Measurements from ENCODE around the gene TUBB4A. TPM values are rescaled to one million over a fixed set of nuclear protein-coding genes. Genes with fewer than 3 reads are reported as not detected.

Gene TUBB4A
- total and polyA plus RNA-seq, 7 donors = 0.44 to 6.4 (median 2.7) TPM

DNA sequence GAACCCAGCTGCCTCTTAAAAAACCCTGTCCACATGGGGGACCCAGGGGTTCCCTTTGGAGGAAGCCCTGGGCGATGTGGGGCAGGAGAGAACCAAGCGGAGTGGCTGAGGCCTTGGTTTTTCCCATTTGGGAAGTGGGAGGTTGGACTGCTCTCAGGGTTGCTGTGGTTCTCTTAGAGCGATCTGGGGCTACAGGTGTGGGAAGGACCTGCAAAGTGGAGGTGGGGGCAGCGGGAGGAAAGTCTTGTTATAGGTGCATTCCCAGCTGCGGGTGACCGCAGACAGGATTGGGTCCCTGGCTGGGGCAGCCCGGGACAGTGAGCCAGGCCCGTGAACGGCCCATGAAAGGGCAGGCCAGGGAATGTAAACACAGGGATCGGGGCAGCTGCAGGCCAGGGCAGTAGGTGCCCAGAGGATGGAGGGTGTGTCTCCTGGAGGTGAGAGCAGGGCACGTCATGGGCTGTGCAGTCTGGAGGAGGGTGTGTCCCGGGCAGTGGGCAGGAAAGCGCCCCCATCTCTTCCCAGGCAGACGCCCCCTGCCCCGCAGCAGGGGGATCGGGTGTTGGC is 43.3 kb downstream of the TUBB4A start:
- Histone ChIP-seq H3K27me3 (ENCODE audit: insufficient read depth in 3 of 3, low read length in 2 of 3) (peaks cover 0 to 12% (median 1%) of the 10 kb centered on the region in 3 donors), H3K4me3 (peak overlapping the region; percentile 86), H3K9me3 (peaks cover 5% of the 10 kb centered on the region), H3K4me1 (peaks cover 9% of the 10 kb centered on the region), H3K27ac (no peak overlapping the region), H3K36me3 (ENCODE audit: insufficient read depth in 1 of 2, low read depth in 1 of 2) (peaks cover 0 to 31% of the 10 kb centered on the region in 2 donors)
- 32 to 41% (median 35%) methylated on average over 16 of the region's 16 CpGs for WGBS, 3 donors
- intact Hi-C loops (cut with DNase I) = no loop called here
- DNase-seq (no peak), ATAC-seq (no peak)
- TF ChIP-seq, protein P1, sequence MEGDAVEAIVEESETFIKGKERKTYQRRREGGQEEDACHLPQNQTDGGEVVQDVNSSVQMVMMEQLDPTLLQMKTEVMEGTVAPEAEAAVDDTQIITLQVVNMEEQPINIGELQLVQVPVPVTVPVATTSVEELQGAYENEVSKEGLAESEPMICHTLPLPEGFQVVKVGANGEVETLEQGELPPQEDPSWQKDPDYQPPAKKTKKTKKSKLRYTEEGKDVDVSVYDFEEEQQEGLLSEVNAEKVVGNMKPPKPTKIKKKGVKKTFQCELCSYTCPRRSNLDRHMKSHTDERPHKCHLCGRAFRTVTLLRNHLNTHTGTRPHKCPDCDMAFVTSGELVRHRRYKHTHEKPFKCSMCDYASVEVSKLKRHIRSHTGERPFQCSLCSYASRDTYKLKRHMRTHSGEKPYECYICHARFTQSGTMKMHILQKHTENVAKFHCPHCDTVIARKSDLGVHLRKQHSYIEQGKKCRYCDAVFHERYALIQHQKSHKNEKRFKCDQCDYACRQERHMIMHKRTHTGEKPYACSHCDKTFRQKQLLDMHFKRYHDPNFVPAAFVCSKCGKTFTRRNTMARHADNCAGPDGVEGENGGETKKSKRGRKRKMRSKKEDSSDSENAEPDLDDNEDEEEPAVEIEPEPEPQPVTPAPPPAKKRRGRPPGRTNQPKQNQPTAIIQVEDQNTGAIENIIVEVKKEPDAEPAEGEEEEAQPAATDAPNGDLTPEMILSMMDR (IDR thresholded peaks at IDR 0.05) = no peak

DNA sequence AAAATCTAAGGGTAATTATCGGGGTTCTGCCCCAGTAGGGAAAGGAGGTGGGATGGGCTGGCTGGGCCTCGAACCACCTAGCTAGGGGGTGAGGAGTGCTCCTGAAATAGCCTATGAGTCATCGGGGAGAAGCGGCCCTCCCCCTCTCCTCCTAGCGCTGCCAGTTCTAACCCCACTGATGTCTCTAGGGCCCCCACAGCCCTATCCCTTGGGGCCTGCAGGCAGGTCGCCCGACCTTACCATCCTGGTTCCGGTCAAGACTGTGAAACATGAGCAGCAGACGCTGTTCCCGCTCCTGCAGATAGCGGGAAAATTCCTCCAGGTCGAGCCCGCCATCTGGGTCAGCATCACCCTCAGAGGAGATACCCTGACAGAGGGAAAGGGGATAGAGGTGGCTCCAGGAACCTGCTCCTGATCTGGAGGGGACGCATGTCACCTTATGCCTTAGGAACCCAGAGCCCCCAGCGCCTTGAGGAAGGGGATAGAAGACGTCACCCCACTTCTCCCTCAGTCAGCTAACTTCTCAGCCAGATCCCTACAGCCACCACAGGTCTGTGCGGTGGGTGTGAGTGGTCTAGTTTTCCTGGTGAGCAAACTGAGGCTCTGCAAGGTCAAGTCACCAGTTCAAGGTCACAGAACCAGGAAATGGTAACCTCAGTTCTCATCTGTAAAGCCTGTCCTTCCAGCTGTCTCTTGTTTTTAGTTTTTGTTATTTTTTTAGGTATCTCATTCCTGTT is 44.0 kb downstream of the TUBB4A start:
- intact Hi-C loops (cut with DNase I) = no loop called here
- peak overlapping the region; percentile 86 for H3K4me3 ChIP-seq
- 58 to 82% (median 81%) methylated on average over 17 of the region's 17 CpGs for WGBS, 3 donors

DNA sequence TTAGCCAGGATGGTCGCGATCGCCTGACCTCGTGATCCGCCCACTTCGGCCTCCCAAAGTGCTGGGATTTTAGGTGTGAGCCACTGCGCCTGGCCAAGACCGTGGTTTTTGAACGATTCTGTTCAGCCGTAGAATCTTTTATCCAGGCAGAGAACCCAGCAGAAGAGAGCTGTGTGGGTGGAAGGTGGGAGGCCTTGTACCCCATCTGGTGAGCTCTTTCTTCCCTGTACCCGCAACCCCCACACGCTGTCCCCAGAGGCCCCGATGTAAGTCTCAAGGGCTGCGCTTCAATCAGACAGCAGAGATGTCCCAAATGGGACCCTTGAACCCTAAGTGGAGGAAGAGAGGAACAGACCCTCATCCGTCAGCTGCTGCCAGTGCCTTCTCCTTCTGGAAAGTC is 46.2 kb downstream of the TUBB4A start:
- H3K9me3 ChIP-seq = peaks cover 7% of the 10 kb centered on the region
- WGBS, 3 donors = 87 to 97% (median 94%) methylated on average over 14 to 15 of the region's 15 CpGs
- peaks cover 0 to 59% of the 10 kb centered on the region in 2 donors for H3K36me3 ChIP-seq (ENCODE audit: insufficient read depth in 1 of 2, low read depth in 1 of 2)

More for the DNA sequence above, 44.0 kb downstream of the TUBB4A start:
- DNase-seq (no peak), ATAC-seq (no peak)
- TF ChIP-seq, protein P1 (IDR thresholded peaks at IDR 0.05) = no peak
- Histone ChIP-seq H3K27ac (no peak overlapping the region), H3K9me3 (peaks cover 7% of the 10 kb centered on the region), H3K4me1 (peaks cover 9% of the 10 kb centered on the region), H3K36me3 (ENCODE audit: insufficient read depth in 1 of 2, low read depth in 1 of 2) (peaks cover 0 to 37% of the 10 kb centered on the region in 2 donors), H3K27me3 (ENCODE audit: insufficient read depth in 3 of 3, low read length in 2 of 3) (peaks cover 0 to 5% (median 0%) of the 10 kb centered on the region in 3 donors)

DNA sequence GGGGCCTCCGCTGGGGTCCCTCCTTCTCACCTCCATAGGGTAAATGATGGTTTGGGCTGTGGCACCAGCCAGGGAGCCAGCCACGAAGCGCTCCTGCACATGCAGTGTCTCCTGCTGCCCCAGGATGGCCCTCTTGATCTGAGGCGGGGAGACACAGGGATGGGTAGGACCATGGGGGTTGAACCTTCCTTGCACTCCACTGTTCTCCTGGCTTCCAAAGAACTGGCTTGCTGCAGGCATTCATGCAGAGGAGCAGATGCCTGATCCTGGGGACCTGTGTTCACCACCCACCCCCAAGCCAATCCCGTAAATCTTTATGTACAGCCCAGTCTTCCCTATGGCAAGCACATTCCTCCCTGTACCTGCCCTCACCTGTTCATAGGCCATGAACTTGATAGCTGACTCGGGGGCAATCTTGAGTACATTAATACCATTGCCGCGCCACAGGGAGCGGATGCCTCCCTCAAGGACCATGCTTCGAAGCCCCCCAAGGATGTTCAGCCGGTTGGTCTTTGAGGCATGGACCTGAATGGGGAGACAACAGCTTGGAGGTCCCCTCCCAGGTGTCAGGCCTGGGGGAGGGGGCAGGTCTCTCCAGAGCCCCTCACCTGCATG is 48.1 kb downstream of the TUBB4A start:
- H3K4me1 ChIP-seq = peaks cover 9% of the 10 kb centered on the region
- H3K9me3 ChIP-seq = peaks cover 7% of the 10 kb centered on the region
- DNase-seq (no peak), ATAC-seq (no peak)
- intact Hi-C loops (cut with DNase I) = no loop called here
- TF ChIP-seq, protein P1 (IDR thresholded peaks at IDR 0.05) = no peak
- 99 to 100% (median 99%) methylated on average over 11 of the region's 11 CpGs for WGBS, 3 donors
- no peak overlapping the region for H3K27ac ChIP-seq
- peaks cover 0 to 72% of the 10 kb centered on the region in 2 donors for H3K36me3 ChIP-seq (ENCODE audit: insufficient read depth in 1 of 2, low read depth in 1 of 2)
- no peak overlapping the region for H3K4me3 ChIP-seq
- no peaks in the 10 kb centered on the region for H3K27me3 ChIP-seq (ENCODE audit: insufficient read depth in 3 of 3, low read length in 2 of 3)

More for the DNA sequence above, 46.2 kb downstream of the TUBB4A start:
- H3K27me3 ChIP-seq (ENCODE audit: insufficient read depth in 3 of 3, low read length in 2 of 3) = no peaks in the 10 kb centered on the region
- H3K4me3 ChIP-seq = no peak overlapping the region
- no peak overlapping the region for H3K27ac ChIP-seq
- peaks cover 9% of the 10 kb centered on the region for H3K4me1 ChIP-seq
- DNase-seq (no peak), ATAC-seq (no peak)
- intact Hi-C loops (cut with DNase I) = no loop called here
- TF ChIP-seq, protein P1 (IDR thresholded peaks at IDR 0.05) = no peak

Data from psoas muscle (tissue), 8 donors.